Measurements from ENCODE around the gene AMIGO1. TPM values are rescaled to one million over a fixed set of nuclear protein-coding genes. Genes with fewer than 3 reads are reported as not detected.

AMIGO1 gene
- total RNA-seq, 4 donors from 2014 or later: 2.1 to 8.5 (median 4.7) TPM

DNA sequence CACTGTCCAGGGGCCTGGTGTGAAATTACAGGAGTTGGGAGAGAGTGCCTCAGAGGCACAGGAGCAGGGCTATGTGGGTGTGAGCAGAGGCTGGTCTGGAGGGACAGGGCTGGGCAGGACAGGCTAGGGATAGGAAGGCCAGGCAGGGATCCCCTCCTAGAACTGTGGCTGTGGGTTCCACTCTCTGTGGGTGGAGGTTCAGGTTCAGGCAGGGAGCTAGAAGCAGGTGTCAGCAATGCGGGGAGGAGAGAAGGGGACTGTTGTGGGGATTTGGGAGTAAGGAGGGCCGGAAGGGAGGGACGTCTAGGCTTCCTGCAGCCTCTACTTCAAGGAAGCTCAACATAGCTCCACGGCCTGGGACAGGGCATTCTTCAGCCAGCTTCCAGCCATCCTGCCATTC, 21.9 kb upstream of the AMIGO1 start:
- TF ChIP-seq POLR2A (IDR thresholded peaks at IDR 0.05): no peak
- Histone ChIP-seq H3K4me3 (no peak overlapping the region), H3K27ac (no peak overlapping the region), H3K36me3 (no peaks in the 10 kb centered on the region), H3K27me3 (no peaks in the 10 kb centered on the region), H3K9me3 (no peaks in the 10 kb centered on the region), H3K4me1 (peaks cover 16% of the 10 kb centered on the region)
- no peak for DNase-seq (ENCODE audit: low spot score in 2 of 2)
- WGBS: 87% methylated on average over 4 of the region's 4 CpGs

DNA sequence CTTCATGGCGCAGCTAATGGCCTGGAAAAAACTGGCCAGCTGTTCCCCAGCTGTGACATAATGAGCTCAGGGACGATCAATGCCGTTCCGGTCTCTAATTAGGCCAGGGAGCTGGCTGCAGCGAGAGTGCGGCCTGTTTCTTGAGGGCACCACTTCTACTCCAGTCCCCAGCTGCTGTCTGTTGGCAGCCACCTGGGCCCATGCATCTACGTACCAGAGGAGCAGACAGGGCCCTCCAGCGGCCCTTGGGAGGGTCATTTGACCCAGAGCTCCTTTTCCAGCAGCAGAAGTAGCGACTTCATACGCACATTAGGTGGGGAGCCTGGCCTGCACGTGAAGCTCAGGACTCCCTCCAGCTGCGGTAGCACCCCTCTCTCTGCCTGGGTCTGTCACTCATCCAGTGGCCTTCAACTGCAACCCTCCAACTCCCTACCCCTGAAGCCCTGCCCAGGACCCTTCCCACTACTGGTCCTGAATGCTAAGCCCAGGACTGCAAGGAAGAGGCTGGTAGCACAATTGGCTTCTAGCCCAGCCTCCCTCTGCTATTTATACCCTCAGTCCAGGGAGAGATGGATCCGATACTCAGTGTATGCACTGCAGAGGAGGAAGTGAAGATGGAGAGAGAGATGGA, 21.0 kb upstream of the AMIGO1 start:
- Histone ChIP-seq H3K4me1 (peaks cover 12% of the 10 kb centered on the region), H3K27me3 (peaks cover 4% of the 10 kb centered on the region), H3K4me3 (no peak overlapping the region), H3K36me3 (no peaks in the 10 kb centered on the region), H3K9me3 (no peaks in the 10 kb centered on the region), H3K27ac (no peak overlapping the region)
- TF ChIP-seq, protein P1, sequence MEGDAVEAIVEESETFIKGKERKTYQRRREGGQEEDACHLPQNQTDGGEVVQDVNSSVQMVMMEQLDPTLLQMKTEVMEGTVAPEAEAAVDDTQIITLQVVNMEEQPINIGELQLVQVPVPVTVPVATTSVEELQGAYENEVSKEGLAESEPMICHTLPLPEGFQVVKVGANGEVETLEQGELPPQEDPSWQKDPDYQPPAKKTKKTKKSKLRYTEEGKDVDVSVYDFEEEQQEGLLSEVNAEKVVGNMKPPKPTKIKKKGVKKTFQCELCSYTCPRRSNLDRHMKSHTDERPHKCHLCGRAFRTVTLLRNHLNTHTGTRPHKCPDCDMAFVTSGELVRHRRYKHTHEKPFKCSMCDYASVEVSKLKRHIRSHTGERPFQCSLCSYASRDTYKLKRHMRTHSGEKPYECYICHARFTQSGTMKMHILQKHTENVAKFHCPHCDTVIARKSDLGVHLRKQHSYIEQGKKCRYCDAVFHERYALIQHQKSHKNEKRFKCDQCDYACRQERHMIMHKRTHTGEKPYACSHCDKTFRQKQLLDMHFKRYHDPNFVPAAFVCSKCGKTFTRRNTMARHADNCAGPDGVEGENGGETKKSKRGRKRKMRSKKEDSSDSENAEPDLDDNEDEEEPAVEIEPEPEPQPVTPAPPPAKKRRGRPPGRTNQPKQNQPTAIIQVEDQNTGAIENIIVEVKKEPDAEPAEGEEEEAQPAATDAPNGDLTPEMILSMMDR (IDR thresholded peaks at IDR 0.05): no peak
- TF ChIP-seq EP300 (IDR thresholded peaks at IDR 0.05) (no peak), POLR2A (IDR thresholded peaks at IDR 0.05) (no peak), POLR2AphosphoS5 (IDR thresholded peaks at IDR 0.05) (no peak)
- 51% methylated on average over 8 of the region's 13 CpGs for WGBS
- DNase-seq (ENCODE audit: low spot score in 2 of 2): no peak

DNA sequence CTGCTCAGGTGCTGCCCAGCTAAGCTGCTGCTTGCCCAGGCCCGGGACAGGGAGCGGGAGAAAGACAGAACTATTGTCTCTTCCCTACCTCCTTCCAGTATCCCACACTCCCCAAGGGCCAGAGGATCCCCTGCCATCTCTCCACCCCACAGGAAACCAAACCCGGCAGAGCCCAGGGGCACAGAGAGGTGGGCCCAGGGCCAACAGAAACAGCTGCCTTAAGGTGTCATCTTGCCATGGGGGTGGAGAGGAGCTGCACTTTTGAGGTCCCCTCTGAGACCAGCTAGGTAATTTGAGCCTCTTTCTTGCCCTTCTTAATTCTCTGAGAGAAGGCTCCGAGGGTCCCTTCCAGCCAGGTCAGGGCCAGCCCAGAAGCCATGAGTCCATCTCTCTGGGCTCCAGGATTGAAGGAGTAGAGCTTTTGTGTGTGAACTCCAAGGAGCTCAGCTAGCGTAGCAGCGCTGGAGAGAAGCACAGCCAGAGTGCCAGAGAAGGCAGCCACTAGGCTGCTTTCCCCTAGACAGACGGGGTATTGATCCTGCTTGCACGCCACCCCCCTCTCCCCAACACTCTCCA, 20.4 kb upstream of the AMIGO1 start:
- DNase-seq (ENCODE audit: low spot score in 2 of 2): no peak
- Histone ChIP-seq H3K4me1 (peaks cover 12% of the 10 kb centered on the region), H3K36me3 (no peaks in the 10 kb centered on the region), H3K4me3 (no peak overlapping the region), H3K27ac (no peak overlapping the region), H3K27me3 (peaks cover 4% of the 10 kb centered on the region), H3K9me3 (no peaks in the 10 kb centered on the region)
- TF ChIP-seq EP300 (IDR thresholded peaks at IDR 0.05): no peak
- TF ChIP-seq POLR2AphosphoS5 (IDR thresholded peaks at IDR 0.05): no peak
- no peak for TF ChIP-seq POLR2A (IDR thresholded peaks at IDR 0.05)
- TF ChIP-seq, protein P1 (IDR thresholded peaks at IDR 0.05): no peak
- 60% methylated on average over 6 of the region's 8 CpGs for WGBS

DNA sequence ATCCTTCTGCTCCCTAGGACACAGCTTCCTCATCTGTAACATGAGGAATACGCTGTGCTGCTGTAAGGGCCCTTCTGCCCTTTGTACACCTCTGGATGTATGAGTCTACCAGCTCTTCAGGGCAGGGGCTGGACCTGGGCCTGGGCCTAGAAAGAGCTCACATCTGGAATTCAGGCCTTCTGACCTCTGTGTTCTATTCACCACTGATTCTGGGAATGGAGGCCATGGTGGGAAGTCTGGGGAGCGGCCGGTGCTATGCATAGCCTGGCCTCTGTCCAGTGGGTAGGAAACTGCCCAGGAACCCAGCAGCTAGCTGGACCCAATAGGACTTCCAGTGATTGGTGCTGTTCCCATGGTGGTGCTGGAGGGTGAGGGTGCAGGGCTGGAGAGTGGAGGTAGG, 19.2 kb upstream of the AMIGO1 start:
- no peak for TF ChIP-seq POLR2AphosphoS5 (IDR thresholded peaks at IDR 0.05)
- no peak for TF ChIP-seq EP300 (IDR thresholded peaks at IDR 0.05)
- TF ChIP-seq, protein P1 (IDR thresholded peaks at IDR 0.05): no peak
- TF ChIP-seq POLR2A (IDR thresholded peaks at IDR 0.05): no peak
- no peak for DNase-seq (ENCODE audit: low spot score in 2 of 2)
- no peaks in the 10 kb centered on the region for H3K36me3 ChIP-seq
- no peak overlapping the region for H3K4me3 ChIP-seq
- H3K27me3 ChIP-seq: peaks cover 4% of the 10 kb centered on the region
- H3K27ac ChIP-seq: no peak overlapping the region
- WGBS: 87% methylated on average over 3 of the region's 3 CpGs
- H3K4me1 ChIP-seq: peaks cover 12% of the 10 kb centered on the region
- H3K9me3 ChIP-seq: no peaks in the 10 kb centered on the region

DNA sequence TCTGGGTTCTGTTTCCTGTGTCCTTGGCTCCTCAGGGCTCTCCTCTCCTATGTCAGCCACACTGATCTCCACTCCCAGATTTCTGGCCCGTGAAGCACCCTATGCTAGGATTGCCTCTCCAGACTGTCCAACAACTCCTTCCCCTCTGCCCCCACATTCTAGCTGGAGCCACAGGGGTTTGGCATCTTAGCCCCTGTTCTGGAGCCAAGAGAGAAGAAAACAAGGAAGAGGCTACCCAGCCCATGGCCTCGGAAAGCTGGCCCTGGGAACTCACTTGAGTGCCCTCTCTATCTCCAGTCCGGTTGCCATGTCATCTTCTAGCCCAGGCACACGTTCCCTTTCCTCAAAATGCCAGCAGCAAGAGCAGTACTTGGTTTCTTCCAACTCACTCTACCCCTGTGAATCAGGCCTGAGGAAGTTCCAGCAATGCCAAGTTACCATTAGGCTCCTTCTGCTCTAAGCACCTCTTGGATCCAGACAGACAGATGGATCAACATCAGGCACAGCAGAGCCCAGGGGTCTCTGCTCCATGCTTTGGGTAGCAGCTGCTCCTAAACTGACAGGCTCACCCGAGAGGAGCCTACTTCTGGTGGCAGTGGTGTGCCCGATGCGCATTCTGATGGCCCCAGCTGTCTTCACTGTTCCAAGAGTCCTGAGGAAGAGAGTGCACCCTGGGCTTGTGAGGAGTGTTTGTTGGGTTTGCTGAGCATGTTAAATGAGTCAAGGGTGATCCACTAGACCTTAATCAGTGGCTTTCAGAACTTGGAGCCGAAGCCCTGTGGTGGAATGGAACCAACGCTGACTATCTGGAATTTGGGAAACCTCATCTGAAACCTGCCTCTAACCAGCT, 18.5 kb upstream of the AMIGO1 start:
- DNase-seq (ENCODE audit: low spot score in 2 of 2): no peak
- 85% methylated on average over 6 of the region's 9 CpGs for whole genome bisulfite sequencing
- TF ChIP-seq POLR2A (IDR thresholded peaks at IDR 0.05): no peak
- TF ChIP-seq, protein P1 (IDR thresholded peaks at IDR 0.05): no peak
- TF ChIP-seq POLR2AphosphoS5 (IDR thresholded peaks at IDR 0.05): no peak
- no peak for TF ChIP-seq EP300 (IDR thresholded peaks at IDR 0.05)
- Histone ChIP-seq H3K27me3 (peaks cover 4% of the 10 kb centered on the region), H3K27ac (no peak overlapping the region), H3K36me3 (no peaks in the 10 kb centered on the region), H3K9me3 (no peaks in the 10 kb centered on the region), H3K4me1 (peaks cover 12% of the 10 kb centered on the region), H3K4me3 (no peak overlapping the region)
